Thyroid gland (tissue), 4 donors: ENCODE results near the gene MCOLN3. TPM values are rescaled to one million over a fixed set of nuclear protein-coding genes. Genes with fewer than 3 reads are reported as not detected.
"Not testable (repeated sequence)": the region's sequence is repeated elsewhere in the genome, so short reads cannot be mapped to it uniquely, and the experiment has no call there.

Experiments used
- DNase-seq, 2 donors: peaks; one replicate each; pipeline ENCODE4 v3.0.0-alpha.2; 2019
- H3K27ac ChIP-seq, 3 donors: fragments of 200-600 bp; sonication (generic); 1 replicate in 2 of 3; 2 replicates in 1 of 3; pipeline ENCODE4 v1.5.1; 2016 to 2019; ENCODE audit warnings: mild to moderate bottlenecking in 1 of 3, moderate library complexity in 1 of 3
- H3K27me3 ChIP-seq: fragments of 200-600 bp; sonication (generic); one replicate; pipeline ENCODE4 v1.5.1; 2019
- H3K36me3 ChIP-seq, 2 donors: fragments of 200-600 bp; sonication (generic); one replicate each; pipeline ENCODE4 v1.5.1; 2016 to 2019
- H3K4me1 ChIP-seq, 2 donors: fragments of 200-600 bp; sonication (generic); one replicate each; pipeline ENCODE4 v1.5.1; 2017 to 2019
- H3K4me3 ChIP-seq, 3 donors: fragments of 200-600 bp; sonication (generic); replicated peaks in 1 of 3; 1 replicate in 2 of 3; 2 replicates in 1 of 3; pipeline ENCODE4 v1.5.1; 2016; ENCODE audit warnings: mild to moderate bottlenecking in 1 of 3
- H3K9me3 ChIP-seq: fragments of 200-600 bp; sonication (generic); one replicate; pipeline ENCODE4 v1.5.1; 2017
- CTCF ChIP-seq, 6 experiments: fragments of 200-600 bp in 3 of 6; fragments of 450-650 bp in 3 of 6; sonication (generic) in 3 of 6; IDR thresholded peaks; one replicate each; pipeline ENCODE4 v1.5.1; 2016 to 2019; ENCODE audit warnings: antibody characterized with exemption in 6 of 6, mild to moderate bottlenecking in 2 of 6, inconsistent platforms in 1 of 6, moderate library complexity in 1 of 6
- POLR2A ChIP-seq, 2 donors: fragments of 450-650 bp; IDR thresholded peaks; one replicate each; pipeline ENCODE4 v1.6.1; 2017; ENCODE audit warnings: antibody characterized with exemption in 2 of 2, mild to moderate bottlenecking in 2 of 2, moderate library complexity in 1 of 2
- WGBS, 2 donors: methylation state at CpG; one replicate each; pipeline ENCODE4 v1.1.5; 2017; 5-methylcytosine and 5-hydroxymethylcytosine counted together
- intact Hi-C: fragments of 100-400 bp; cut with DNase I; formaldehyde crosslinking; loops from one replicate; pipeline ENCODE4 v1.15.1; 2023
- total RNA-seq, 4 donors: library from RNA; depleted of rRNA; stranded (reverse); fragments of >200 nt; gene quantifications; one replicate each; pipeline ENCODE4 v1.2.3, GENCODE V29; 2016

MCOLN3 gene
- total RNA-seq, 4 donors from 2014 or later: 1.8 to 8.3 (median 3.4) TPM

- Histone ChIP-seq H3K27ac (no peak overlapping the region), H3K4me1 (peaks cover 0 to under 1% of the 10 kb centered on the region in 2 donors), H3K9me3 (no peaks in the 10 kb centered on the region), H3K36me3 (no peaks in the 10 kb centered on the region), H3K27me3 (no peaks in the 10 kb centered on the region), H3K4me3 (no peak overlapping the region)
- DNase-seq: no peak
- TF ChIP-seq CTCF (IDR thresholded peaks at IDR 0.05) (no peak), POLR2A (IDR thresholded peaks at IDR 0.05) (no peak)
- intact Hi-C loops: no loop called here
- WGBS, 2 donors: 69 to 71% methylated on average over 8 of the region's 8 CpGs
Observed at GRCh38 chr1:84991097-84991920, 57.0 kb downstream of the MCOLN3 start.

GRCh38 chr1:84988588-84988987 lies 59.7 kb downstream of the MCOLN3 start:
- no peak overlapping the region for H3K4me3 ChIP-seq
- no peak for DNase-seq
- no peaks in the 10 kb centered on the region for H3K4me1 ChIP-seq
- no peaks in the 10 kb centered on the region for H3K27me3 ChIP-seq
- no peak overlapping the region for H3K27ac ChIP-seq
- intact Hi-C loops: no loop called here
- no peaks in the 10 kb centered on the region for H3K9me3 ChIP-seq
- WGBS, 2 donors: 74 to 75% methylated on average over 2 of the region's 2 CpGs
- TF ChIP-seq POLR2A (IDR thresholded peaks at IDR 0.05) (no peak), CTCF (IDR thresholded peaks at IDR 0.05) (no peak)
- no peaks in the 10 kb centered on the region for H3K36me3 ChIP-seq

GRCh38 chr1:84986561-84986960 lies 61.7 kb downstream of the MCOLN3 start:
- H3K9me3 ChIP-seq, H3K36me3 ChIP-seq, H3K27me3 ChIP-seq, H3K27ac ChIP-seq, DNase-seq, H3K4me1 ChIP-seq, H3K4me3 ChIP-seq, intact Hi-C loops: not testable (repeated sequence)
- 83 to 90% methylated on average over 3 of the region's 3 CpGs for WGBS, 2 donors

- no peaks in the 10 kb centered on the region for H3K4me1 ChIP-seq
- H3K36me3 ChIP-seq: no peaks in the 10 kb centered on the region
- no peak for TF ChIP-seq CTCF (IDR thresholded peaks at IDR 0.05)
- TF ChIP-seq POLR2A (IDR thresholded peaks at IDR 0.05): no peak
- H3K27me3 ChIP-seq: no peaks in the 10 kb centered on the region
- H3K9me3 ChIP-seq: no peaks in the 10 kb centered on the region
- no peak overlapping the region for H3K27ac ChIP-seq
- intact Hi-C loops: no loop called here
- no peak overlapping the region for H3K4me3 ChIP-seq
- DNase-seq: no peak
Observed at GRCh38 chr1:84985365-84985764, 62.9 kb downstream of the MCOLN3 start.

GRCh38 chr1:84982395-84982794 lies 65.9 kb downstream of the MCOLN3 start:
- no peaks in the 10 kb centered on the region for H3K9me3 ChIP-seq
- H3K27me3 ChIP-seq: no peaks in the 10 kb centered on the region
- intact Hi-C loops: no loop called here
- H3K4me3 ChIP-seq: no peak overlapping the region
- H3K27ac ChIP-seq: no peak overlapping the region
- no peak for TF ChIP-seq POLR2A (IDR thresholded peaks at IDR 0.05)
- TF ChIP-seq CTCF (IDR thresholded peaks at IDR 0.05): no peak
- no peaks in the 10 kb centered on the region for H3K4me1 ChIP-seq
- WGBS, 2 donors: 87 to 88% methylated on average over 2 of the region's 2 CpGs
- no peak for DNase-seq
- no peaks in the 10 kb centered on the region for H3K36me3 ChIP-seq
